Activated CD4-positive, alpha-beta T cell treated with anti-CD3 and anti-CD28 coated beads, Interleukin-2, Interleukin-4, amounts not matched to agents 100 ng/mL and 50 ng/mL, durations not matched to agents 16 hours and 8 hours (primary cell): ENCODE data around the gene MTMR3.
"Not testable (repeated sequence)": the region's sequence is repeated elsewhere in the genome, so short reads cannot be mapped to it uniquely, and the experiment has no call there.

Source experiments
- DNase-seq: peaks from one replicate; pipeline ENCODE4 v3.0.0-alpha.2; 2020; ENCODE audit warnings: low spot score

The MTMR3 gene

GRCh38 chr22:29967461-29967860, 84.5 kb downstream of the MTMR3 start:
- no peak for DNase-seq

GRCh38 chr22:29971607-29972006, 88.6 kb downstream of the MTMR3 start:
- no peak for DNase-seq

GRCh38 chr22:29972121-29972520, 89.1 kb downstream of the MTMR3 start:
- no peak for DNase-seq

- DNase-seq = no peak
Observed at GRCh38 chr22:29973269-29973668, 90.3 kb downstream of the MTMR3 start.

GRCh38 chr22:29973680-29974079, 90.7 kb downstream of the MTMR3 start:
- DNase-seq = not testable (repeated sequence)

- DNase-seq = no peak
Observed at GRCh38 chr22:29975494-29975893, 92.5 kb downstream of the MTMR3 start.

GRCh38 chr22:29977107-29977506, 94.1 kb downstream of the MTMR3 start:
- no peak for DNase-seq

- no peak for DNase-seq
Observed at GRCh38 chr22:29979777-29980321, 96.9 kb downstream of the MTMR3 start.

- DNase-seq = no peak
Observed at GRCh38 chr22:29983296-29983917, 100.4 kb downstream of the MTMR3 start.

GRCh38 chr22:29985912-29986311, 102.9 kb downstream of the MTMR3 start:
- no peak for DNase-seq

GRCh38 chr22:29987137-29987536, 104.2 kb downstream of the MTMR3 start:
- peak; percentile 11 for DNase-seq

GRCh38 chr22:29988719-29989118, 105.7 kb downstream of the MTMR3 start:
- no peak for DNase-seq

GRCh38 chr22:29989446-29989845, 106.5 kb downstream of the MTMR3 start:
- no peak for DNase-seq

GRCh38 chr22:29992341-29993275, 109.6 kb downstream of the MTMR3 start:
- no peak for DNase-seq

GRCh38 chr22:29994027-29994715, 111.2 kb downstream of the MTMR3 start:
- DNase-seq = no peak

- DNase-seq = no peak
Observed at GRCh38 chr22:29994943-29995342, 112.0 kb downstream of the MTMR3 start.

- DNase-seq = no peak
Observed at GRCh38 chr22:29997107-29997506, 114.1 kb downstream of the MTMR3 start.

GRCh38 chr22:29997516-29997915, 114.5 kb downstream of the MTMR3 start:
- no peak for DNase-seq

GRCh38 chr22:29998627-29999384, 115.8 kb downstream of the MTMR3 start:
- DNase-seq = no peak

GRCh38 chr22:30000566-30000965, 117.6 kb downstream of the MTMR3 start:
- no peak for DNase-seq

- DNase-seq = no peak
Observed at GRCh38 chr22:30001459-30001858, 118.5 kb downstream of the MTMR3 start.
